ENCODE measurements around the gene SDR39U1.
"Not testable (repeated sequence)": the region's sequence is repeated elsewhere in the genome, so short reads cannot be mapped to it uniquely, and the experiment has no call there.

GRCh38 chr14:24479999-24480398, 37.4 kb upstream of the SDR39U1 start:
- not testable (repeated sequence) for TF ChIP-seq CTCF (conservative IDR thresholded peaks at IDR 0.05; ENCODE audit: low read depth, low read length); EZH2phosphoT487 (IDR thresholded peaks at IDR 0.05; ENCODE audit: borderline replicate concordance, low read length); EZH2 (IDR thresholded peaks at IDR 0.05; ENCODE audit: low read length, unreplicated experiment)

All from PC-3 (cell line).